ENCODE results near the gene ZSCAN22.
A peak's percentile ranks its signal among the peaks of the same experiment; 100 is the strongest.
"Not testable (repeated sequence)": the region's sequence is repeated elsewhere in the genome, so short reads cannot be mapped to it uniquely, and the experiment has no call there.

Gene ZSCAN22

GRCh38 chr19:58319241-58319640 lies 7.6 kb upstream of the ZSCAN22 start:
- DNase-seq, result no peak

- DNase-seq, result no peak
These were observed 1.3 kb upstream of the ZSCAN22 start for GRCh38 chr19:58325311-58326022.

GRCh38 chr19:58326501-58326913 lies 287 bp upstream of the ZSCAN22 start:
- no peak for DNase-seq

- DNase-seq, result peak; percentile 5
These were observed 2.2 kb downstream of the ZSCAN22 start for GRCh38 chr19:58328999-58329398.

GRCh38 chr19:58330458-58330857 lies 3.7 kb downstream of the ZSCAN22 start:
- no peak for DNase-seq

GRCh38 chr19:58332697-58333096 lies 5.9 kb downstream of the ZSCAN22 start:
- DNase-seq, result no peak

GRCh38 chr19:58334691-58335249 lies 8.0 kb downstream of the ZSCAN22 start:
- DNase-seq, result no peak

- no peak for DNase-seq
These were observed 8.8 kb downstream of the ZSCAN22 start for GRCh38 chr19:58335630-58336029.

GRCh38 chr19:58336216-58336615 lies 9.4 kb downstream of the ZSCAN22 start:
- DNase-seq, result no peak

GRCh38 chr19:58336820-58337219 lies 10.0 kb downstream of the ZSCAN22 start:
- DNase-seq, result no peak

GRCh38 chr19:58338336-58338735 lies 11.5 kb downstream of the ZSCAN22 start:
- no peak for DNase-seq

GRCh38 chr19:58338825-58339558 lies 12.2 kb downstream of the ZSCAN22 start:
- no peak for DNase-seq

GRCh38 chr19:58345558-58345957 lies 18.8 kb downstream of the ZSCAN22 start:
- DNase-seq, result no peak

- DNase-seq, result peak; percentile 14
These were observed 20.5 kb downstream of the ZSCAN22 start for GRCh38 chr19:58346961-58347929.

- DNase-seq, result not testable (repeated sequence)
These were observed 21.3 kb downstream of the ZSCAN22 start for GRCh38 chr19:58348080-58348479.

GRCh38 chr19:58349590-58349989 lies 22.8 kb downstream of the ZSCAN22 start:
- no peak for DNase-seq

- DNase-seq, result peak; percentile 6
These were observed 23.4 kb downstream of the ZSCAN22 start for GRCh38 chr19:58350001-58350861.

- no peak for DNase-seq
These were observed 24.2 kb downstream of the ZSCAN22 start for GRCh38 chr19:58350871-58351557.

- DNase-seq, result no peak
These were observed 24.7 kb downstream of the ZSCAN22 start for GRCh38 chr19:58351558-58351878.

GRCh38 chr19:58351990-58352755 lies 25.4 kb downstream of the ZSCAN22 start:
- no peak for DNase-seq

All from NCI-H1105 treated with DMSO at 0.1 percent for 48 hours (cell line).